NCI-H1694 (cell line): Measurements from ENCODE around the gene PBX3.

Source experiments
- DNase-seq: peaks from one replicate; lab custom pipeline; 2025; lab: John Stamatoyannopoulos, UW

Gene PBX3

DNA sequence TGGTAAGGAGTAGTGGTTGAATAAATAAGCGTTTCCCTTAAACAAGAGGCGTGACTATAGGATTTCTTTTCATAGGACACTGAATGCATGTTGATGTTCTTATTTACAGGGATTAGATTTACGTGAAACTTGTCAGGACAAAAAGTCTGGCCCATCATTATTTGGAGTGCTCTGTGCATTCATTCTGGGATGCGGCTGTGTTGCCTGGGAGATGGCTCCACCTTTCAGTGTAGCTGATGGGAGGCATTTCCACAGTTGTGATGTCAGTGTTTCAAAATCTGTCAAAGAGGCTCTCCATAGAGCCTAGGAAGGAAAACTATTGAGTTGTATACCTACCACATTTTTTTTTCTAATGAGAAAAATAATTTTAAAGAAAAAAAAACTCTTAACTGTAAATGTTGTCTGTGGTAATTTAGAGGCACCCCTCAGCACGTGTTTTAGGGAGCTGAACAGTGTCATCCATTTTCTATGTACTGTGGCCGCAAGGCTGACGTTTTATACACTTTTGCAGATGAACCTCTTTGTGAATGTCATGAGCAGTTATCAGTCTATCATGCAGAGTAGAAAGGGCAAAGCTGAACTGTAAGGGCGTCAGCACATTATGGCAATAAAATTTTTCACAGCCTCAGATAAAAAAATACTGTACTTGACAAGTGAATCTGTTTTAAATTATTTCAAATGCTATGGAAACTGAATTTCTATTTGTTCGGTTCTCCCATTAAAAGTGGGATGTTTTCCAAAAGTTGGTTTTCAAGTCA, 202.7 kb downstream of the PBX3 start:
- DNase-seq = no peak

DNA sequence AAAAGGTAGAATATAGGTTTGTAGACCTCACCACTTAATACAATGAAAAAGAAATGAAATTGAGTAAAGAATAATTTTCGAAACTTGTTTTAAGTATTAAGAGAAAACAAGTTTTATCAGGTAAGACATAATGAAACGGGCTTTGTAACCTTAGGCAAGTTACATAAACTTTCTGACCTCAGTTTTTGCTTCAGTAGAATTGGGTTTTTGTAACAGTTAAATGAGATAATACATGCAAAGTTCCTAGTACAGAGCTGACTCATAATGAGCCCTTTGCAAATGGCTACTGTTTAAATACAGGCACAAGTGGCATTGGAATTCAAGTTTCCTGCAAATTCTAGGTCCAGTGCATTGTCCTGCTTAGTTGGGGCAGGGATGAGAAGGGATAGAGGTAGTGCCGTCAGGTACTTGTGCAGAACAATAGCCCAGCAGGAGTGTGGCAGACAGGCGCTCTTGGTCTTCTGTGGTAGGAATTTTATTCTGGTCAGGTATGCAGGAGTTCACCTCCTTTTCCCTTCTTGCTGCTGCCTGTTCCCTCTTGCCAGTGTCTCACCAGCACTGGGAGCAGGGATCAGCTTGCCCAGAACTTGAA, 203.8 kb downstream of the PBX3 start:
- no peak for DNase-seq

DNA sequence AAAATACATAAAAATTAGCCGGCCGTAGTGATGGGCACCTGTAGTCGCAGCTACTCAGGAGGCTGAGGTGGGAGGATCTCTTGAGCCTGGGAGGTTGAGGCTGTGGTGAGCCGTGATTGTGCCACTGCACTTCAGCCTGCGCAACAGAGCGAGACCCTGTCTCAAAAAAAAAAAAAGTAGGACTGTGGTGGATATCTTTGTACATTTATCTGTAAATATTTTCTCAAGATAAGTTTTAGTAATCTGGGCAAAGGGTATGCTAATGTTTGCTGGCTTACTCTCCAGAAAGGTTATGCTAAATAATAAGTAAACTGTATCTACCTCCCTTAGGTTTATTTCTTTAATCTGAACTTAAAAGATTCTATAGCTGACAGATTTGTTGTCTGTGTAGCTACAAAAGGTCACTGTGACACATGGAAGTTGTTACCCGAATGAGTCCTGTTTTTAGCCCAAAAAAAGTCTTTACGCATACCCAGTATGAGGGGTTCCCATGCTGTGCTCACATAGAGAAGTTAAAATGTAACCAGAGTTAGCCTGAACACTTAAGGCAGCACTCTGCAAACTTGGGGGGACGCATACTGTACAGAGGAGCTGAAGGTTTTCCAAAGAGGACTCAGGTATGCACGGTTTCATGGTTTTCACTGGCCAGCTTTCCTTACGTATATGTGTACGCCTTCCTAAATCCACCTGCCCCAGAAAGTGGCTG, 206.3 kb downstream of the PBX3 start:
- no peak for DNase-seq

DNA sequence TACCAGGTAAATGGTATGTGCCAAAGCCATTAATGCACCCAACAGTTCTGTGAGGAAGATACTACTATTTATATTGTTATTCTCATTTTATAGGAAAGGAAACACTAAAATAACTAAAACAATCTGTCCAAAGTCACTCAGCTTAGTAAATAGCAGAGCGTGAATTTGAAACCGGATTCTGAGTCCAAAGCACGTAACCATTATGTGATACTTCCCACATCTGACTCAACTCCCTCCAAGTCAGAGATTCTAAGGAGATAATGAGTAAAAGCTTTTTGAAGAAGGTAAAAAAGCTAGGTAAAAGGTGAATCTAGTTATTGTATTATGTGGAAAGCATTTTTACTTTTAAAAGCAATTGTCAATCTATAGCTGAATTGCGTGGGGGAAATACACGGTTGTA, 208.9 kb downstream of the PBX3 start:
- DNase-seq = no peak

DNA sequence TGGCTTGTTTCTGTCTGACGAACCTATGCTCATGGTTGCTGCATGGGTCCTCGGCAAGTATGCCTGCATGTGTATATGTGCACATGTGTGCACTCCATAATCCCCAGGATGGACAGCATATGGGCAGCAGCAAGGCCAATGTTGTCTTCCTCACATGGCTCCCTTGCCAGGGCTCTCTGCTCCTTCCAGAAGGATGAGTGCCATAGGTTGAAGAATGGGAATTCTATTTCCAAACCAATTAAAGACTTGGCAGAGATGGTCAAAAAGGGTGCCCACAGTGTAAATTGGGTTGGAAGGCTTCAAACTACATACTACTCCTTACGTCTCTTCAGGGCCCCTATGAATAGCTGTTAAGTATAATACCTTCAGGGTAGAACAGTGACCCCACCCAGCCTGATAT, 212.1 kb downstream of the PBX3 start:
- DNase-seq = no peak

DNA sequence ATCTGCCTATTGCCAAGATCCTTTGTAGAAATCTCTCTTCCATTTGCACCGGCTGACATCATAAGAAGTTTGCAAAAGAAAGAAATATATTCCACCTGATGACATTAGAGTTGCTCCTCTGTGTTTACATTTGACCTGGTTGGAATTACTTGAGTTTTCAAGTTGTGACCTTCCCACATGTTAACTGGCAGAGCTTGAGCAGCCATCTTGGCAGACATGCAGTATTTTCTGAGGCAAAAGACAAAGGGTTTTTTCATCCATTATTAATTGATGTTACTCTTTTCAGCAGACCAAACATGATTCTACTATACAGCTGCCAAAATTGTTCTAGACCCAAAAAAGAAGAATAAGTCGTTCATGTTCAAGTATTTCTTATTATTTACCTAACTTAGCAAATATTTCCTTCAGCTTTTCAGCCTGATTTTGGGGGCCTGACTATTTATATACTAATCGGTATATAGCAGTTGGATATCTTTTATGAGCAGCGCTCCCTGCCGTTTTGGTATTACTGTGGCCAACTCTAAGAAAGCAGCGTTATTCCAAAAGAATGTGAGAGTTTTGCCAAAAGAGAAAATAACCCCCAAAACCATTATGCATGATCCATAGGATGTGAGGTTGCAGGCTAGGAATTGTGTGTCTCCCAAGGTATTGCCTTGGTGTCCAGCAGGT, 212.9 kb downstream of the PBX3 start:
- no peak for DNase-seq

DNA sequence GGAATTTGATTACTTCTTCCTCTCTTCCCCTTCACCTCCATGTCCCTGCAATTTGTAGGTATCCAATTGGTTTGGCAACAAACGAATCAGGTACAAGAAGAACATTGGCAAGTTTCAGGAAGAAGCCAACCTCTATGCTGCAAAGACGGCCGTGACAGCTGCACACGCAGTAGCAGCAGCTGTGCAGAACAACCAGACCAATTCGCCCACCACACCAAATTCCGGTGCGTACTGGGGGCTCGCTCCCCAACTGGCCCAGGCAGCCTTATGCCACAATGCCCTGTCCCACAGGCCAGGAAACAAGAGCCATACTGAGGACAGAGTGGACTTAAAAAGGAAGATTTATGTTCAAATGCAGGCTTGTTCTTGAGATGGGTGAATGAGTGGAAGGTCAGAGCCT, 213.5 kb downstream of the PBX3 start:
- DNase-seq = no peak

DNA sequence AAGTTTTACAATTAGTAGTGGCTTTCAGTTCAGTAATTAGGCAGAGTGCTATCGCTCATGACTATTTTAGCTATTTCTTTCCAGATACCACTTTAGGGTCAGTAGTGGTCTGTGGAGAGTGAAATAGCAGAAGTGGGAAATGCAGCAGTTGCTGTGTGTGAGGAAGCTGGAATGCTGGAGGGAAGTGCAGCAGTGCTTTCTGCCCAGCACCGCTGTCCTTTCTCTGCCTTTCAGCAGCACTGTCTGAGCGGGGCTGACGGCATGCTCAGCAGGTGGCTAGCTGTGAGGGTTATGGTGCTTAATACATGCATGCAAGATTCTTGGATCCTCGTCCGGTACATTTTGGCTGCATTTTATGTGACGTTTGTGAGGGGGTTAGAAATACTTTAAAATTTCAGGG, 213.9 kb downstream of the PBX3 start:
- DNase-seq = no peak

DNA sequence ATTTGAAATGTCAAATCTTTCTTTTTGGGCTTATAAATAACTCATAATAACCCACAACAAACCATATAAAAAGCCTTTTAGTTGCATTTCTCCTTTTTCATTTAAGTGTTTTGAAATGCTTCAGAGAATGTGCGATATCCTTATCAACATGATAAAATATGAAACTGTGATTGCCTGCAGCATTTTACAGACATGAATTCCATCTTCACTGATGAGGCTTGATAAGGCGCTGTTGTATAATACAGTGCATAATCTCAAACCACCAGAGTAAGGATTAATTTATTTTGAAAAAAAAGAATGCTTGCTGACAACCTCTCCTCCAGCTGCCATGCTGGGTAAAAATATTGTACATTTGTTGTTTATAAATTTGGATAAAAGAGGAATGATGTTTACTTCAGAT, 216.8 kb downstream of the PBX3 start:
- DNase-seq = no peak

DNA sequence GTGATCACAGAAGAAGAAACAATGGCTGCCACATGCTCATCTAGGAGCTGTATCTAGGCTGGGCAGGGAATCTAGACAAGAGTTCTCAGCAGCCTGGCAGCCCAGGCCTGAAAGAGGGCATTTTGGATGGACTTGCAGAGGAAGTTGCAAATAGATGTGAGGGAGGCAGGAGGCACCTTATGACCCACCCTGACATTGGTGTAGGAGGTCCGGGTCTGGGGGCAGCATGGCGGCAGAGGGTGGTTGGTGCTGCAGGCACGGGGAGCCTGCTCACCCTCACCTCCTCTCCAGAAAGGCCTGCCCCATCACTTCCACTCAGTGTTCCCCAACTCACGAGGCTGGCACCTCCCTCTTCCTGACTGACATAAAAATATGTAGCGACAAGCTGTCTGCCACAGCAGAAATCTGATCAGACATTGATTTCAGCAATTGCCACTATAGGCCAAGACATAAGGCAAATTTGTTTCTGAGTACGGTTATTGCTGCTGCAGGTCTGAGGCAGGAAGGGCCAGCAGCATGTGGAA, 217.6 kb downstream of the PBX3 start:
- DNase-seq = no peak

DNA sequence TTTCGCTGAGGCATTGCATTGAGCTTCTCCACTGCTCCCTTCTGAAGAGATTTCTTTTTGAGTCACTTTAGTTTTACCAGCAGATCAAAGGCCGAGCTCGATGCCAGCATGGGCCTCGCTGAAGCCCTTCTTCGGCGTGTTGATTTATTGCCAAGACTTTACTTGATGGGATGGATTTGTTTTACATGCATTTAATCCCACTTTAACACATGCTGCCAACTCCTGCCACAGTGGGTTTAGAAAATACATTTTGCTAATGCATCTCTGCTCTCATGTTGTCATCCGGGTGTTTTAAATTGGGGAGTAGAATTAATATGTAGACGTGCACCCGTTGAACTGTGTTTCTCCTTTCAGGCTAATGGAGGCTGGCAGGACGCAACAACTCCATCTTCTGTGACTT, 218.3 kb downstream of the PBX3 start:
- DNase-seq = no peak

DNA sequence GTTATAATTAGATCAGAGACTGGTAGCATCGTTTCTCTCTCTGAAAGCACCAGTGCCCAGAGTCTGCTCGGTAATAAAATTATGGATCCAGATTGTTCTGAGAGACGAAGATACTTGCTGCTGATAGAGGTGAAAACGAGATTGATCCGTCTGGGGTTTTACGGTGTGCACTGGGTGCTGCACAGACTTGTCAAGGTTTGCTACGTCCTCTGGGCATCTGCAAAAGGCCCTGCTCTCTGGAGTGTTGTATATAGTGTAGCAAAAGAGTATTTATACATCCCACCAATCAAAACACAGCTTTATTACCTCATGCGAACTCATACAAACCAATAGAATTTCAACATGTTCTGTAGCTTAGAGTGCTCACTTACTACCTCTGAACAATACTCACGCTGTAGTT, 219.3 kb downstream of the PBX3 start:
- peak; percentile 65 for DNase-seq

DNA sequence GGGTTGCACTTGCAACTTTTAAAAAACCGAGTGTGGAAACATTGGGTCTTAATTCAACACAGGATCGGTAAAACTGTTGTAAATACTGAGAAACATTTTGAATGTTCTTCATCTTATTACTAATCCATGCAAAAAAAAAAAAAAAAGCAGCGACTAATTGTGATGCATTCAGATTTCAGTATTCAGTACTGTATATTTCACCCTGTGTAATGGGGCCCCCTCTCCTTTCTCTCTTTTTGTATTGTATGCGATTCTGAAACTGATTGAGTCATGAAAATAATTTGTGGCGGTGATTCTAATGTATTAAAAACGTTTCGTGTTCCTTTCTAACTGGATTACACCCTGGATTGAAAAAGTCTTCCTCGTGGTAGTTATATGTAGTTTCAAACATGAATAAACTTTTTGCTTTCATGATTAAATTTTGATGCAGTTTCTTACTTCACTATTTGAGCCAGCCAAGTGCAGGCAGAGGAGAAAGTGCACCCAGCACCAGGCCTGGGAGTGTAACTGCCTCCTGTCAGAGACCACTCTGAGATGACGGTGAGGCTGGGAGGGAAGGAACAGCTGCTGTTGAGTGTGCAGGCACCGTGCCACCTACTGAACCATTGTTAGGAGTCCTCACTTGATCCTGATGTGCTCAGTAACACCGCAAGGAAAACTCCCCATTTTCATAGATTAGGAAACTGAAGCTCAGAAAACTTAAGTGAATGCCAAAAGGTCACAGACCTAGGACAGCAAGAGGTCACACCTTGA, 220.0 kb downstream of the PBX3 start:
- peak; percentile 94 for DNase-seq

DNA sequence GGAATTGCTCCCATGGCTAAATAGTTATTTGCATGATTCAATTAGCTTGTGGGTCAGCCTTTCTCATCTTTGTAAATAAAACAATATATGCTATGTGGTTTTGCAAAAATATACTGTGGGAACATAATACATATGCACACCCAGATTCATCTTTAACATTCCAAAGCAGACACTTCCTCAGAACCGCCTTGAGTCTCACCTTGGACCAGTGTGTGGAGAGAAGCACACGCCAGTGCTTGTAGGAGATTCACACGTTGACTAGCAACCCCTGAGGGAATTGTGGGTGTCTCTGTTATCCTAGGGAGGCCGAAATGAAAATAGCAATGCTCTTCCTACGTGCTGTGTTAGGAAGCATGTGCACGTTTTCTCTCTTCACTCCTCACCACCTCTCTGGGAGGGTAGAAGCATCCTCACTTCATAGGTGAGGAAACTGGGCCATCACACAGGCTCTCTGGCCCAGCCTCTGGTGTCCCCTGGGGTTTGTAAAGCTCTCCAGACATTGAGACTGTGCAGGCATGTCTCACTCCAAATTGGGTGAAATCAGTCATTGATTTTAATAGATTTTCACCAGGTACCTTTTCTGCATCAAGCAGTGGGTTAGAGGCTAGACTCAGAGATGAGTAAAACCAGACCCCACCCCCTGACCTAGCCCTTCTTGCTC, 221.7 kb downstream of the PBX3 start:
- no peak for DNase-seq

DNA sequence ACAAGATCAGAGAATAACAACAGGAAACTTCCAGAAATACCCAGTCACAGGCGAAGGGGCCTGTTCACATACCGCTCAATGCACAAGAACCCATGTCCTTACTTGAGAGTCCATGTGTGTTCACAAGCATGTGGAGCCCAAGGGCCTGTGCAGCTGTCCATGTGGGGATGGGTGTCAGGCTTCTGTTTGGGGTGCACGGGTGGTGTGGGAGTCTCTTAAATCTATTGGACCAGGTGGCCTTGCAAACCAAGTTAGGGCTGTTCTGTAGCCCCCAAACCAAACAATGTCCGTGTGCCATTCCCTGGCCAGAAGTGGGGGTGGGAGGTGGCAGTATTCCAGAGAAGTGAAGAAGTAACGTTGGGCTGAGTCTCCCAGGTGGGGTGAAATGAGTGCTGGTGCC, 222.3 kb downstream of the PBX3 start:
- DNase-seq = no peak

DNA sequence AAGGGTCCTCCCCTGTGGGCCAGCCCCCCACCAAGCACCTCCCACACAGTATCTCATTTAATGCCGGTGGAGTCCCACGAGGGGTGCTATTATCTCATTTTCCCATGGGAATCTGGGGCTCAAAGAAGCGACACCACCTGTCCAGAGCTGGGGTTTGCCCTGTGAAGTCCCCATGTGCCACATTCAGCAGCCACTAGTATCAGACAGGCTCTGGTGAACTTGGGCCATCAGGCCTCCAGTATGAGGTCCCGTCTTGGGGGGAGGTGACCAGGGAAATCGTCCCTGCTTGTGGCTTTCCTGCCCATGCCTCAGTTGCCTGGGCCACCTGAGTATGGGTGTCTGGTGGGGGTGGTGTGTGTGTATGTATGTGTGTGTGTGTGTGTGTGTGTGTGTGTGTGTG, 222.7 kb downstream of the PBX3 start:
- no peak for DNase-seq

DNA sequence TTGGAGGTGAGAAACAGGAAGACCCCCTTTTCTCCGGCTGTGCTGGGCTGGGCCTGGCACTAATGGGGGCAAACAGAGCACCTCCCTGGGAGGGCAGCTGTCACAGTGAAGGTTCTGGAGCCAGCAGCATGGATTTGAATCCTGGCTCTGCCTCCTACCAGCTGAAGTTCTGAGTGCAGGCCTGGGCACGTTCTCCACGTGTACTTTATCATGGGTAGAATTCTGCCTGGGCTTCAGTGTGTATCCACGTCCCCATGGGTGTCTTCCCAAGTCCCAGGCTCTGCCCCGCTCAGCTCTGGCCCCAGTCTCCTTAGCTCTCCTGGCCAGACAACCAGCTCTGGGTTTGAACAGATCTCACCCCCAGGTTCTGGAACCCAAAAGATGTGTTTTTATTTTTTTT, 223.2 kb downstream of the PBX3 start:
- DNase-seq = peak; percentile 63

DNA sequence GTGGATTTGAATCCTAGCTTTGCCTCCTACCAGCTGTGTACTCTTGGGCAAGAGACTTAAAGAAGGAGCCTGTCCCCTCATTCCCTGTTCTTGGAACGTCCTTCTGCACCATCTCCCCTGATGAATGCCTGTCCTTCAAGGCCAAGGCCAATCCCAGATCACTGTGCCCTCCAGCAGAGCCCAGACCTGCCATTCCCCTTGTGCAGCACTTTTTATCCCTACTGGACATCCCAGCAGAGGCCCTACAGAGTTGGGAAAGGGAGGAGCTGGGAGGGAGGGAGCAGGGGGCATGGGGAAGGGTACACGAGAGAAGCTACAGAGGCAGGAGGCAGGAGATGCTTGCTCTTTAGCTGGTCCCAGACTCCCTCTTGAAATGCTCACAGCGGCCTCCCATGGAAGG, 223.9 kb downstream of the PBX3 start:
- no peak for DNase-seq

DNA sequence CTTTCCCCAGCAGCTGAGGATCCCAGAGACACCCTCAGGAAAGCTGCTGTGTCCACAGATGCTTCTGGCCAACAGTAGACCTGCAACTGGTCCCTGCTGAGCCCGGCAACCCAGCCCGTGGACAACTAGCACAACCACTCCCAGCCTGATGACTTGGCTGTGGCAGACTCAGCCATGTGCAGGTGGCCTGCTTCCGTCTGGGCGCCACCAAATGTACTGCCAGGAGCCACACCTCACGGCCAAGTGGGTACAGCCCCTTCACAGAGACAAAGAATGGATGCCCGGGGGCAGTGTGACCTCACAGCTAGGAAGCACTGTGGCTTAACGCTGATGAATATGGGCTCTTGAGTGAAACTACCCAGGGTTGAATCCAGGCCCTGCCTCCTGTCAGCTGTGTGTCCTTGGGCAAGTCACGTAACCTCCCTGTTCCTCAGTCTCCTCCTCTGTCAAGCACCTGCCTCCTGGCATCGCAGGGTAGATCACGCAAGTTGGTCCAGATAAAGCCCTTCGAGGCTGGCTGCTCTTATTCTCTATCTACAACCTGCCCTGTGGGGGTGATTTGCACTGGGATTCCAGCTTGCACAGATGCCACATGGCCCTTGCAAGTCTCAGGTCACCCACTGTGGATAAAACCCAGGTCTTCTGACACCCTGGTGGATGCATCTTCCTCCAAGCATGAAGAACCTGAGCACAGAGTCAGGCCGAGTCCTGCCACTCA, 225.0 kb downstream of the PBX3 start:
- DNase-seq = no peak

DNA sequence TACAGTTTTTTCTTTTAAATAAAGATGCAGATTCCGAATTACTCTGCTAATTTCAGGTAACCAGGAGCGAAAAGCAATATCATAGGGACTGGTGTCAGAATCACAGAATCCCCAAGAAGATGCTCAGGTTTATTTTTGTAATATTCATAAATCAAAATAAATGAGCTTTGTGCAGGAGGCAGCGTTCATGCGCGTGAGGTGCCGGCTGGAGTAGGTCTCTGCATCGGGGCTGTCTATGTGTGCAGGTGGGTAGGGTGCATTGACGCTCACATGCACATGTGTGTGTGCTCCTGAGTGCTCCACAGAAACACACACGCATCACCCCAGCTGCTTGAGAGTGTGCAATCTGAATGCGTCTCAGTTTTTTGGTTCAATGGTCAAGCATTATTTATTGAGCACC, 226.4 kb downstream of the PBX3 start:
- DNase-seq = no peak

DNA sequence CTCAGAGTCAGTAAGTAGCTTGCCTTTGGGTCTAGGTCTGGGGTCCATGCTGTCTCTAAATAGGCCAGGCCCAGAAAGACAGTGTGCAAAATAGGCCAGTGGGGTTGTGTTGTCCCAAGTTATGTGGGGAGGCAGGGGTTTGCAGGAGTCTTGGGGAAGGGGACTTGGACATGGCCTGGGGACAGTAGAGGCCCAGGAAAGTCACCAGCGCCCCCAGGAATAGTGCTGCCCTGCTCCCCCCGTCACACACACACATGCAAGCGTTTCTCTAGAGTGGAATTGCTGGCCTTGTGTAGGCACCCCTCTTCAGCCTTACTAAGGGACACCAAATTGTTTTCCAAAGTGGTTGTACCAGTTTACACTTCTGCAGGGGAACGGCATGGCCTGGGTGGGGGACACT, 227.5 kb downstream of the PBX3 start:
- no peak for DNase-seq
